Measurements from ENCODE around the gene CHCT1.

CHCT1 gene

DNA sequence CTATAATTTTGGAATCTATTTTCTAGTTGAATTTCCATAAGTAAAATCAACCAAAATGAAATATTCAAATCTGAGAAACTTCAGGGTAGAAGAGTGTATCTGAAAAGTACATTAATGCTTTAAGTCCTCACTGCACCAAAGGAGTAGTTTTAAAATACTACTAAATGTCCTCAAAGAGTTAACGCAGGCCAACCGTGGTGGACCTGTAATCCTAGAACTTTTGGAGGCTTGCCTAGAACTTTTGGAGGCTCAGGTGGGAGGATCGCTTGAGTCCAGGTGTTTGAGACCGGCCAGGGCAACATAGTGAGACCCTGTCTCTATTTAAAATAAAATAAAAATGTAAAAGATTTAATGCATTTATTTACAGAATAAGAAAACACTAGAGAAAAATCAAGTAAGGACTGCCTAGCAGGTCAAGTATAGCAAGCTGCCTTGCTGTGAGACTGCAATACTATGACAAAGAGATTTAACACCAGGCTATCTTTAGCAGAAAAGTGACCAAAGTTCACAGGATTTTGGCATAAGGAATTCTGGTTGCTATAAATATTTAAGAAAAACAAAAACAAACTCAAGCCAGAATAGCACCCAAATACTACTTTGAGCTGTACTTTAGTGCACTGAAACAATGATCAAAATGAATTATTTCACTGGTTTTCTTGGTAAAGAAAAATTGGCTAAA is 41.0 kb downstream of the CHCT1 start:
- in situ Hi-C loops (cut with MboI; ENCODE audit: low pct_unique_long_range_greater_than_20kb, low sequenced_read_pairs, unreplicated experiment): no loop called here
- TF ChIP-seq CTCF (IDR thresholded peaks at IDR 0.05; ENCODE audit: extremely low read depth, insufficient read depth, missing control alignments): no peak
- no peak for DNase-seq (ENCODE audit: low spot score)

DNA sequence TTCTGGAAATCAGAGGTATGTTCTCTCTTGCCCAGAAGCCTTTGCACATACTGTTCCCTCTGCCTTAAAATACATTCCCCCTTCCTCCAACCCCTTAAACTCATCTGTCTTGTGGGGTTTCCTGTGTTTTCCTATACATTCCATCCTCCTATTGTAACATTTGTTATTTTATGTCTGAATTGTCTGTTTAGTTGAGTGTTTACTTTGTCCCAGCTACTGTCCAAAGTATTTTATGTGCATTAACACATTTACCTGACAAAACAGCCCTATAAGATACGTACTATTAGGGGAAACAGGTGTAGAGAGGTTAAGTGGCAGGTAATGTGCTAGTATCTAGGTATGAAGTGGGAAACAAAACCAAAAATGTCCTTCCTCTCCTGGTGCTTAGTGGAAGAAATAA is 42.1 kb downstream of the CHCT1 start:
- in situ Hi-C loops (cut with MboI; ENCODE audit: low pct_unique_long_range_greater_than_20kb, low sequenced_read_pairs, unreplicated experiment): no loop called here
- TF ChIP-seq CTCF (IDR thresholded peaks at IDR 0.05; ENCODE audit: extremely low read depth, insufficient read depth, missing control alignments): no peak
- DNase-seq (ENCODE audit: low spot score): no peak

GRCh38 chr17:60468371-60468770 is 46.1 kb downstream of the CHCT1 start:
- no peak for DNase-seq (ENCODE audit: low spot score)
- in situ Hi-C loops (cut with MboI; ENCODE audit: low pct_unique_long_range_greater_than_20kb, low sequenced_read_pairs, unreplicated experiment): no loop called here
- TF ChIP-seq CTCF (IDR thresholded peaks at IDR 0.05; ENCODE audit: extremely low read depth, insufficient read depth, missing control alignments): no peak

DNA sequence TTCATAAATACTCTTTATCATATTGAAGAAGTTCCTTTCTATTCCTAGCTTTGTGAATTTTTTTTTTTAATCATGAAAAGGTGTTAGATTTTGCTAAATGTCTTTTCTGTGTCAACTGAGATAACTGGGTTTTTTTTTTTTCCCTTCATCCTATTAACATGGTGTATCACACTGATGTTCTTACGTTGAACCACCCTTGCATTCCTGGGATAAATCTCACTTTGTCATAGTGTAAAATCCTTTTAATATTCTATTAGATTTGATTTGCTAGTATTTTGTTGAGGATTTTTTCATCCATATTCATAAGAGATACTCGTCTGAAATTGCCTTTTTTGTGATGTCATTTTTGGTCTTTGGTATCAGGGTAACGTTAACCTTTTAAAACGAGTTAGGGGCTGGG is 49.2 kb downstream of the CHCT1 start:
- no peak for TF ChIP-seq CTCF (IDR thresholded peaks at IDR 0.05; ENCODE audit: extremely low read depth, insufficient read depth, missing control alignments)
- no peak for DNase-seq (ENCODE audit: low spot score)
- in situ Hi-C loops (cut with MboI; ENCODE audit: low pct_unique_long_range_greater_than_20kb, low sequenced_read_pairs, unreplicated experiment): no loop called here

DNA sequence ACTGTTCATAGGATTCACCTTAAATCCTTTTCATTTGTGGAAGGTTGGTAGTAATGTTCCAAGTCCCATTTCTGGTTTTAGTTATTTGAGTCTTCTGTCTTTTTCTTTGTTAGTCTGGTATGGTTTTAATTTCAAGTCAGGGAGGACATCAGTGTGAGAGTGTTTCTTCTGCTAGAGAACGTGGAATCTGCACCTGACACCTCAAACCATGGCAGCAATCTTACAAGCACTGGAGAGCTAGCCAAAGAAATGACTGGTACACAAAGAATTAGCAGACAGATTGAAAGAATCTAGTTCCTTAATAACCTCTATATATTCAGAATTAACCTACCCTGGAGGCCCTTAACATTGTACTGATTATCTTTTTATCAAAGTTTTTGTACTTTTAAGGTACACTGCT is 50.2 kb downstream of the CHCT1 start:
- TF ChIP-seq CTCF (IDR thresholded peaks at IDR 0.05; ENCODE audit: extremely low read depth, insufficient read depth, missing control alignments): no peak
- no peak for DNase-seq (ENCODE audit: low spot score)
- in situ Hi-C loops (cut with MboI; ENCODE audit: low pct_unique_long_range_greater_than_20kb, low sequenced_read_pairs, unreplicated experiment): no loop called here

DNA sequence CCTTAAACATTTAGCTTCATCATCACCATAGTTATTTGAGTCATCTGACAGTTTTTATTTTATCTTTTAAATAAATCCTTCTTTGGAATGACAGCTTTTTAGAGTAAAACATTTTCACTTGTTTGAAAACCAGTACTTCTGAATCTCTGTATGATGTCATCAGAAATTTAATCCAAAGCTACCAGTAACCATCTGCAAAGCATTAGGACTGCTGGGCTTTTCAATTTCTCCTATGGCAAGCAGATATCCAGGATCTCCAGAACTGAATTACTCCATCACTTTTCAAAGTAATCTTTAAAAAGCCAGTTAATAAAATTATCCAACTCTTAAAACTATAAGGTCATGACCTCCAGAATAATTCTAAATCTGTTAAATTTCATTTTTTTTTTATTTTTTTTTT is 51.5 kb downstream of the CHCT1 start:
- DNase-seq (ENCODE audit: low spot score): no peak
- no peak for TF ChIP-seq CTCF (IDR thresholded peaks at IDR 0.05; ENCODE audit: extremely low read depth, insufficient read depth, missing control alignments)

More for the DNA sequence above, 51.5 kb downstream of the CHCT1 start:
- in situ Hi-C loops (cut with MboI; ENCODE audit: low pct_unique_long_range_greater_than_20kb, low sequenced_read_pairs, unreplicated experiment): no loop called here

All from GM13977 (cell line).